Dermis blood vessel endothelial cell (primary cell): ENCODE measurements around the gene EFCAB3. TPM values are rescaled to one million over a fixed set of nuclear protein-coding genes. Genes with fewer than 3 reads are reported as not detected.
"Not testable (repeated sequence)": the region's sequence is repeated elsewhere in the genome, so short reads cannot be mapped to it uniquely, and the experiment has no call there.

Experiments
- DNase-seq: peaks from one replicate; pipeline ENCODE4 v3.0.0; 2010
- total RNA-seq: library from RNA; depleted of rRNA; stranded (reverse); fragments of >200 nt; gene quantifications from 2 replicates; pipeline ENCODE4 v1.2.3, GENCODE V29; 2014

Gene EFCAB3
- total RNA-seq = not detected in 2 replicates

- no peak for DNase-seq
Observed at GRCh38 chr17:62380253-62380652, at the start of gene EFCAB3. Gene EFCAB3 (plus strand): TSS chr17:62380553. CDS start chr17:62382980, 2,427 bp downstream.

GRCh38 chr17:62336527-62336926 lies 43.8 kb upstream of the EFCAB3 start:
- DNase-seq = no peak

GRCh38 chr17:62343764-62344270 lies 36.5 kb upstream of the EFCAB3 start:
- no peak for DNase-seq

GRCh38 chr17:62351176-62351575 lies 29.2 kb upstream of the EFCAB3 start:
- DNase-seq = no peak

GRCh38 chr17:62366191-62366590 lies 14.2 kb upstream of the EFCAB3 start:
- no peak for DNase-seq

- DNase-seq = no peak
Observed at GRCh38 chr17:62381561-62381960, 1.2 kb downstream of the EFCAB3 start.

GRCh38 chr17:62388856-62389255 lies 8.5 kb downstream of the EFCAB3 start:
- no peak for DNase-seq

GRCh38 chr17:62392908-62393307 lies 12.6 kb downstream of the EFCAB3 start:
- DNase-seq = no peak

- DNase-seq = no peak
Observed at GRCh38 chr17:62398891-62399290, 18.5 kb downstream of the EFCAB3 start.

- no peak for DNase-seq
Observed at GRCh38 chr17:62405451-62405850, 25.1 kb downstream of the EFCAB3 start.

GRCh38 chr17:62413090-62413489 lies 32.7 kb downstream of the EFCAB3 start:
- not testable (repeated sequence) for DNase-seq

- peak; percentile 85 for DNase-seq
Observed at GRCh38 chr17:62423647-62424461, 43.5 kb downstream of the EFCAB3 start, which contains the start of gene METTL2A. Gene METTL2A (plus strand): TSS chr17:62423897. CDS start chr17:62423903, 6 bp downstream.

GRCh38 chr17:62426214-62426613 lies 45.9 kb downstream of the EFCAB3 start:
- DNase-seq = not testable (repeated sequence)

GRCh38 chr17:62435251-62435650 lies 54.9 kb downstream of the EFCAB3 start:
- DNase-seq = not testable (repeated sequence)

GRCh38 chr17:62441181-62441580 lies 60.8 kb downstream of the EFCAB3 start:
- DNase-seq = not testable (repeated sequence)

GRCh38 chr17:62444063-62444462 lies 63.7 kb downstream of the EFCAB3 start:
- no peak for DNase-seq

- DNase-seq = not testable (repeated sequence)
Observed at GRCh38 chr17:62445791-62446190, 65.4 kb downstream of the EFCAB3 start.

GRCh38 chr17:62452195-62452594 lies 71.8 kb downstream of the EFCAB3 start:
- not testable (repeated sequence) for DNase-seq

- not testable (repeated sequence) for DNase-seq
Observed at GRCh38 chr17:62453041-62453440, 72.7 kb downstream of the EFCAB3 start.

GRCh38 chr17:62453656-62454055 lies 73.3 kb downstream of the EFCAB3 start:
- DNase-seq = not testable (repeated sequence)

GRCh38 chr17:62454111-62454510 lies 73.8 kb downstream of the EFCAB3 start:
- DNase-seq = not testable (repeated sequence)

GRCh38 chr17:62456016-62456415 lies 75.7 kb downstream of the EFCAB3 start:
- no peak for DNase-seq

GRCh38 chr17:62458483-62458882 lies 78.1 kb downstream of the EFCAB3 start:
- not testable (repeated sequence) for DNase-seq

- not testable (repeated sequence) for DNase-seq
Observed at GRCh38 chr17:62464422-62464821, 84.1 kb downstream of the EFCAB3 start.
